Retinal pigment epithelial cell (primary cell): Measurements from ENCODE around the gene RIPOR2.

Experiments
- DNase-seq: peaks from one replicate; pipeline ENCODE4 v3.0.0-alpha.2; 2010; ENCODE audit warnings: low read depth
- H3K4me3 ChIP-seq: 2 replicates; pipeline ENCODE4 v1.5.1; 2011; ENCODE audit warnings: mild to moderate bottlenecking, low read length, control low read depth, moderate library complexity
- TF ChIP-seq, protein P1 (sequence below): conservative IDR thresholded peaks from 2 replicates; pipeline ENCODE4 v1.5.1; 2011; ENCODE audit warnings: low read depth, low read length, control low read depth, inconsistent platforms

RIPOR2 gene

DNA sequence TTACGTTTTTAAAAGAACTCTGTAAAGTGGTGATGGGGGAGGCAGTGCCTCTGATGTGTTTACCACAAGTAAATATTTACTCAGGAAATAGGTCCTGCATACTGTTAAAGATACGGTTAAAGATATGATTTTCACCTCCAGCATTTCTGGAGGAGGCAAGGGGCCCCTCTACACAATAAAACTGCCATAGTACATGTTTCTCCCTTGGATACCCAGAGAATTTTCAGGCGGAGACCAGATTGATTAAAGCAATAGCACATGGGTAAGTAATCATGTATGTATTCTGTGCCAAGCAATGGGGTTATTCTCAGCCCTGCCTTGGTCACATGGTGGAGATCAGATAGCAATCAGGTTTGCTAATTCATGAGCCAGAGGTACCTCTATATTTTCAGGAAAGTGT is 9.6 kb downstream of the RIPOR2 start:
- TF ChIP-seq, protein P1, sequence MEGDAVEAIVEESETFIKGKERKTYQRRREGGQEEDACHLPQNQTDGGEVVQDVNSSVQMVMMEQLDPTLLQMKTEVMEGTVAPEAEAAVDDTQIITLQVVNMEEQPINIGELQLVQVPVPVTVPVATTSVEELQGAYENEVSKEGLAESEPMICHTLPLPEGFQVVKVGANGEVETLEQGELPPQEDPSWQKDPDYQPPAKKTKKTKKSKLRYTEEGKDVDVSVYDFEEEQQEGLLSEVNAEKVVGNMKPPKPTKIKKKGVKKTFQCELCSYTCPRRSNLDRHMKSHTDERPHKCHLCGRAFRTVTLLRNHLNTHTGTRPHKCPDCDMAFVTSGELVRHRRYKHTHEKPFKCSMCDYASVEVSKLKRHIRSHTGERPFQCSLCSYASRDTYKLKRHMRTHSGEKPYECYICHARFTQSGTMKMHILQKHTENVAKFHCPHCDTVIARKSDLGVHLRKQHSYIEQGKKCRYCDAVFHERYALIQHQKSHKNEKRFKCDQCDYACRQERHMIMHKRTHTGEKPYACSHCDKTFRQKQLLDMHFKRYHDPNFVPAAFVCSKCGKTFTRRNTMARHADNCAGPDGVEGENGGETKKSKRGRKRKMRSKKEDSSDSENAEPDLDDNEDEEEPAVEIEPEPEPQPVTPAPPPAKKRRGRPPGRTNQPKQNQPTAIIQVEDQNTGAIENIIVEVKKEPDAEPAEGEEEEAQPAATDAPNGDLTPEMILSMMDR: no peak
- DNase-seq: no peak
- H3K4me3 ChIP-seq: no peak overlapping the region

DNA sequence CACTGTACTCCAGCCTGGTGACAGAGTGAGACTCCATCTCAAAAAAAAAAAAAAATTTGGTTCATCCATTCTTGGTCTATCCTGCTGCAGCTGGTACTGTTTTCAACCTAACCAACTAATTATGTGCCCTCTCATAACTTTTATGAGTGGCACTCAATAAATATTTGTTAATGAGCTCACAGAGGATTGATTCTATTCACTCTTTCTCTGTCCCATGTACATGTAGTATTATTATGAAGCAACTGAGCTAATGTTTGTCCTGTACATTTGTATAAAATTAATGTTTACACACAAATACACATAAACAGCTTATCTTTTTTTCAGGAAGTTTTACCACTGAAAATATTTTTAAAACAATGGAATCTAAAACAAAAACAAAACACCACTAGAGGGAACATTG is 10.1 kb downstream of the RIPOR2 start:
- no peak for DNase-seq
- TF ChIP-seq, protein P1: no peak
- no peak overlapping the region for H3K4me3 ChIP-seq

DNA sequence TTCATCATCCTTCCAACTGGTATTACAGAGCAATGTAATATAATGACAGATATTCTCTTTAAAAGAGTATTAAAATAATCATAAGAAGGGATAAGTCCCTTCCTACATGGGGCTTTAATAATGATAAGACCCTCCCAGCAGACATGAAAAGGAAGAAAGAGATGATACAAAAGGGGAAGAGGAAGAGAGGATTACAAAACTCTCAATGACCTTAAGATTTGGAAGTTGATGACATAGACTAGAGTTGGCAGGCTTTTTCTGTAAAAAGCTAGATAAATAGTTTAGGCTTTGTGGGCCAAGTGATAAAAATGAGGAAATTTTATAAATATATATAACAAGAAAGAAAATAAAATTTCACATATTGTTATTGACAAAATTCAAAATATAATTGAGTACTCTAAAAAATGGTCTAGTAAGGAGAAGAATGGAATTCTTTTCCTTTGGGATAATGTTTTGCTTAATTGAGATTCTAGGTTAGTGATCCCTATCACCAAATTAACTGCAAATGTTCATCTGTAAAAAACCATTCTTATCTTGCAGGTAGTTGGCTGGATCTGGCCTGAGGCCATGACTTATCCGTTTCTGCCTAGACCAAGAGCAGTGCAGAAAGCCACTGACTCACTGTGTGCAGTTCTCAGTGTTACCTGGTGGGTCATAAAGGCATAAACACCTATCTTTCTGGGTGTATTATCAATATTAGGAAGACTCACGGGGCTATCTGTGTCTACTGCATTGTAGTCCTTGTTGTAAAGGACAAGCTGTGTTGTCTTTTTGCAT is 11.0 kb downstream of the RIPOR2 start:
- DNase-seq: no peak
- TF ChIP-seq, protein P1: no peak
- H3K4me3 ChIP-seq: no peak overlapping the region

DNA sequence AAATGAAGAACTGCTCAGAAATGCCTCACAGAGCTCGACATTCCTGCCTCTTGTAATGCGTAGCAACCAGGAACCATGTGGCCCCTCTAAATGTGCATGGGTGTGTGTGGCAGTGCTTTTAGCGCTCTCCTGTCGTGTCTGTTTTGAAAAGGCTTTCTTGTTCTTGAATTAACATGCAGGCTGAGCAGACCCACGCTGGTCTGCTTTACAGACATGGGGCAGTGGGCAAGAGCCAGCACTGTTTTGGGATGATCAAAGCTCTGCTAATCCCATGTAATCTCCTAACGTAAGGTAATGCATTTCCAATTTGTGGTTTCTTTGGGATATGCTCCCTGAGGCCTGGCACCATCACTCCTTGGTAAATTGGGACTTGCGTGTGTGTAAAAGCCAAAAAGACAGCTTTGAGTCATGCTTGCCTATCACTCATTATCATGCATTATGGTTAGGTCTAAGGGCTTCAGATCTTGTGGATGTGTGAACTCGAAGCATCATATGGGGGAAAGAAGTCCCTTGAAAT is 11.8 kb downstream of the RIPOR2 start:
- TF ChIP-seq, protein P1: no peak
- no peak for DNase-seq
- H3K4me3 ChIP-seq: no peak overlapping the region

DNA sequence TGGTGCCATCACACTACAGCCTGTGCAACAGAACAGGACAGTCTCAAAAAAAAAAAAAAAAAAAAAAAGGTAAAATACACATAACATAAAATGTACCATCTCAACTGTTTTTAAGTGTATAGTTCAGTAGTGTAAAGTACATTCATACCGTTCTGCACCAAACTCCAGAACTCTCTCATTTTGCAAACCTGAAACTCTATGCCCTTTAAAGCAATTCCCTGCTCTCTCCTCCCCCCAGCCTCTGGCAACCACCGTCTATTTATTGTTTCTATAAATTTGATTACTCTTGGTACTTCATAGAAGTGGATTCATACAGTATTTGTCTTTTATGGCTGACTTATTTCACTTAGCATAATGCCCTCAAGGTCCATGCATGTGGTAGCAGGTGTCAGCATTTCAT is 12.9 kb downstream of the RIPOR2 start:
- no peak overlapping the region for H3K4me3 ChIP-seq
- TF ChIP-seq, protein P1: no peak
- DNase-seq: no peak

DNA sequence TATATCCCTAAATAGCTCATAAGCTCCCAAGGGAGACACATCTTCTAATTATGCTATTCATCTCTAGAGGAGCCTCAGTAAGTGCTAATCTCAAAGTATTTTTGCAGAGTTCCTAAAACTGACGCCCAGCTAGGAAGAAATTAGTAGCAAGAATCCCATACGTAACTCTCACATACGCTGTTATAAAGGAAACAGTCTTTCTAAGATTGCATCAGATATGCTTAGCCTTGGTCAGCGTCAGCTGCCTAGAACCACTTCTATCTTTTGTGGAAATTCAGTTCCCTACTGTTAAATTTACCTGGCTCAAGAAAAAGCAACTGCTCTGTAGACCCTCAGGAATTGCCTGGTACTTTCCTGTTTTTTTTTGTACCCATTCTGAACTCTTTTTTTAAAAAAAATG is 13.6 kb downstream of the RIPOR2 start:
- TF ChIP-seq, protein P1: no peak
- no peak for DNase-seq
- H3K4me3 ChIP-seq: no peak overlapping the region

DNA sequence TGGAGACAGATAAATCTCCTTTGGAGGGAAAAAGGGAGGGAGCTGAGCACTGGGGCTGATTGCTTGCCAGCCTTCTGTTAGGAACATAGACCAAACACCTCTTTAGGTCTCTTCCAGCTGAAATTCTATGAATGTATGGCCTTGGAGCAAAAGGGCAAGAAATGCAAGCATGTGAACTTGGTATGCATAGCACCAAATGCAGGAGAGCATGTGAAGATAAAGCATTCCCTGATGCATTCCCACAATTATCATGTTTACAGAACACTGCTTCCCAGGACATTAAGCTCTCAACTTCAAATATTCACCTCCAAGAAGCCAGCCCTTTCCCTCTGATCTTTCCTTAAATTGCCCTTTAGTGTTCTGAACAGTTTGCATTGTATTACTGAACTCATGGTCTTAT is 15.6 kb downstream of the RIPOR2 start:
- no peak for DNase-seq
- H3K4me3 ChIP-seq: no peak overlapping the region
- TF ChIP-seq, protein P1: no peak
